Neural cell (in vitro differentiated cells): Measurements from ENCODE around the gene EPS8L2.

Experiments
- CTCF ChIP-seq: fragments of 450-650 bp; IDR thresholded peaks from 2 replicates; pipeline ENCODE4 v1.5.1; 2014; ENCODE audit warnings: antibody characterized with exemption, mild to moderate bottlenecking, moderate library complexity; ENCODE audit not compliant: poor library complexity, severe bottlenecking
- MXI1 ChIP-seq: fragments of 450-650 bp; conservative IDR thresholded peaks from 2 replicates; pipeline ENCODE4 v1.6.1; 2014; ENCODE audit warnings: antibody characterized with exemption, mild to moderate bottlenecking; ENCODE audit not compliant: poor library complexity, severe bottlenecking
- POLR2AphosphoS5 ChIP-seq: IDR thresholded peaks from 2 replicates; pipeline ENCODE4 v1.6.1; 2012
- TAF1 ChIP-seq: IDR thresholded peaks from 2 replicates; pipeline ENCODE4 v1.6.1; 2012; ENCODE audit warnings: low read depth

- TF ChIP-seq MXI1: no peak
- no peak for TF ChIP-seq TAF1
- no peak for TF ChIP-seq POLR2AphosphoS5
- TF ChIP-seq CTCF: no peak
These were observed 58.4 kb downstream of the EPS8L2 start for GRCh38 chr11:764322-765024.
